Fibroblast of lung (primary cell): ENCODE measurements around the gene RIPPLY2.

Source experiments
- CTCF ChIP-seq, 2 donors: IDR thresholded peaks in 1 of 2; conservative IDR thresholded peaks in 1 of 2; 1 replicate in 1 of 2; 2 replicates in 1 of 2; pipeline ENCODE4 v1.5.1; 2011 to 2012; ENCODE audit warnings: low read length in 2 of 2, control low read depth in 1 of 2, inconsistent platforms in 1 of 2, low read depth in 1 of 2, mild to moderate bottlenecking in 1 of 2
- EZH2 ChIP-seq: IDR thresholded peaks from 2 replicates; pipeline ENCODE4 v1.5.1; 2012; ENCODE audit warnings: low read length, control low read depth, mild to moderate bottlenecking; ENCODE audit errors: missing control alignments

- TF ChIP-seq CTCF (conservative IDR thresholded peaks at IDR 0.05 in 1 of 2, IDR thresholded peaks at IDR 0.05 in 1 of 2; ENCODE audit: low read depth in 1 of 2, low read length in 2 of 2), result no peak
- TF ChIP-seq EZH2, result no peak
Observed at GRCh38 chr6:83824831-83825230, 28.3 kb upstream of the RIPPLY2 start.
